ENCODE data around the gene LTBP3.
A peak's percentile ranks its signal among the peaks of the same experiment; 100 is the strongest.

Gene LTBP3

DNA sequence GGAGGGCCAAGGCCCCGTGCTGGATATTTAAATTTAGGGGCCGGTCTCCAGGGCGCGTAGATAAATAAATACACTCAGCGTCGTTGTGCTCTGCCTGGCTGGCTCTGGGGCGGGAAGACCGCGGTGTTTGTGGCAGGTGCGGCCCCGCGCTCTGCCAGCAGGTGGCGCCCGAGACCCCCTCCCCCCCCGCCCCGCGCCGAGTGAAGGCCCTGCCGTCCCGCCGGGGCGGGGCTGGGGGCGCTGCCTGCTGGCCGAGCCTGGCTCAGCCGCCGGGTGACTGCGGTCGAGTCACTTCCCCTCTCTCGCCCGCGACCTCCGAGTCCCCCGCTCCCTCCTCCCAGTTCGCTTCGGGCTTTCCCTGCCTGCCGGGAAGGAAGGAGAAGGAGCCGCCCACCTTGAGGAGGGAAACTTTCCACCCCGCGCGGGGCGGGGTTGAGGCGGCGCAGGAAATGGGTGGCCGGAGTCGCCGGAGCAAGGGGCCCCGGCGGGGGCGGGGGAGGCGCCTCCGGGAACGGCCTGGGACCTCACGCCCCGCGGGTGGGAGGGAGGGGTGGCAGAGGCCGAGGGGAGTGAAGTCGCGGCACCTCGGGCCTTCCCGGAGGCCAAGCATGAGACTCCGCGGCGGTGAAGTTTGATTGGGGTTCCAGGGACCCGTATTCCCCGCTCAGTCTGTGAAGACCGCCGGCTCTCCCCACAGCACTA is 16.1 kb upstream of the LTBP3 start:
- TF ChIP-seq, protein P1, sequence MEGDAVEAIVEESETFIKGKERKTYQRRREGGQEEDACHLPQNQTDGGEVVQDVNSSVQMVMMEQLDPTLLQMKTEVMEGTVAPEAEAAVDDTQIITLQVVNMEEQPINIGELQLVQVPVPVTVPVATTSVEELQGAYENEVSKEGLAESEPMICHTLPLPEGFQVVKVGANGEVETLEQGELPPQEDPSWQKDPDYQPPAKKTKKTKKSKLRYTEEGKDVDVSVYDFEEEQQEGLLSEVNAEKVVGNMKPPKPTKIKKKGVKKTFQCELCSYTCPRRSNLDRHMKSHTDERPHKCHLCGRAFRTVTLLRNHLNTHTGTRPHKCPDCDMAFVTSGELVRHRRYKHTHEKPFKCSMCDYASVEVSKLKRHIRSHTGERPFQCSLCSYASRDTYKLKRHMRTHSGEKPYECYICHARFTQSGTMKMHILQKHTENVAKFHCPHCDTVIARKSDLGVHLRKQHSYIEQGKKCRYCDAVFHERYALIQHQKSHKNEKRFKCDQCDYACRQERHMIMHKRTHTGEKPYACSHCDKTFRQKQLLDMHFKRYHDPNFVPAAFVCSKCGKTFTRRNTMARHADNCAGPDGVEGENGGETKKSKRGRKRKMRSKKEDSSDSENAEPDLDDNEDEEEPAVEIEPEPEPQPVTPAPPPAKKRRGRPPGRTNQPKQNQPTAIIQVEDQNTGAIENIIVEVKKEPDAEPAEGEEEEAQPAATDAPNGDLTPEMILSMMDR (IDR thresholded peaks at IDR 0.05; ENCODE audit: unreplicated experiment in 3 of 3): peak; percentile 98 to 99 (median 99)
- H3K27me3 Mint-ChIP-seq (ENCODE audit: low read depth): peaks cover 3% of the 10 kb centered on the region
- no peaks in the 10 kb centered on the region for H3K36me3 Mint-ChIP-seq (ENCODE audit: low read depth)
- H3K9me3 Mint-ChIP-seq: no peaks in the 10 kb centered on the region
- H3K4me3 Mint-ChIP-seq: peak overlapping the region; percentile 89 to 90 (median 90)
- H3K4me1 Mint-ChIP-seq: peaks cover 64% of the 10 kb centered on the region
- peak overlapping the region; percentile 75 to 83 (median 76) for H3K27ac Mint-ChIP-seq

DNA sequence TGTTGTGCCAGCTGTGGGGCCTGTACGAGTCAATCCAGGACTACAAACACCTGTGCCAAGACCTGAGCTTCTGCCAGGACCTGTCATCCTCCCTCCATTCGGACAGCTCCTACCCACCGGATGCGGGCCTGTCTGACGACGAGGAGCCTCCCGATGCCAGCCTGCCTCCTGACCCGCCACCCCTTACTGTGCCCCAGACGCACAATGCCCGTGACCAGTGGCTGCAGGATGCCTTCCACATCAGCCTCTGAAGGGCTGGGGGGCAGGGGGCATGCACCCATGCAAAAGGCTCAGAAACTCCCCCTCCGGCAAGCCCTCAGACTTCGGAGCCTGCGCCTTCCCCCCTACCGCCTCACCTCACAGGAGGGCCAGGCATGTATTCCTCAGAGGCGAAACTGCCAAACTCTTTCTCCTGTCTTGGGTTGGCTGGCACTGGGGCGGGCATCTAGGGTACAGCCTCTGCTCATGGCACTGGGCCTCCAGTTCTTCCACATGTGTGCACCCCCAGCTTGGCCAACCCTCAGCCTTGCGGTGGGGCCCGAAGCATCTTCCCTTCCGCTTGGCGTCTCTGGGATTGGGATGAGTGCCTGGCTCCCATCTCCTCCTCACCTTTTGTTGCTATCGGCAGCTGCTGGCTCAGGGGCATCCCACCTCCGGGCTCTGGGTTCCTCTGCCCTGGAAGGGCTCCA is 15.4 kb upstream of the LTBP3 start:
- peak overlapping the region; percentile 89 to 90 (median 90) for H3K4me3 Mint-ChIP-seq

DNA sequence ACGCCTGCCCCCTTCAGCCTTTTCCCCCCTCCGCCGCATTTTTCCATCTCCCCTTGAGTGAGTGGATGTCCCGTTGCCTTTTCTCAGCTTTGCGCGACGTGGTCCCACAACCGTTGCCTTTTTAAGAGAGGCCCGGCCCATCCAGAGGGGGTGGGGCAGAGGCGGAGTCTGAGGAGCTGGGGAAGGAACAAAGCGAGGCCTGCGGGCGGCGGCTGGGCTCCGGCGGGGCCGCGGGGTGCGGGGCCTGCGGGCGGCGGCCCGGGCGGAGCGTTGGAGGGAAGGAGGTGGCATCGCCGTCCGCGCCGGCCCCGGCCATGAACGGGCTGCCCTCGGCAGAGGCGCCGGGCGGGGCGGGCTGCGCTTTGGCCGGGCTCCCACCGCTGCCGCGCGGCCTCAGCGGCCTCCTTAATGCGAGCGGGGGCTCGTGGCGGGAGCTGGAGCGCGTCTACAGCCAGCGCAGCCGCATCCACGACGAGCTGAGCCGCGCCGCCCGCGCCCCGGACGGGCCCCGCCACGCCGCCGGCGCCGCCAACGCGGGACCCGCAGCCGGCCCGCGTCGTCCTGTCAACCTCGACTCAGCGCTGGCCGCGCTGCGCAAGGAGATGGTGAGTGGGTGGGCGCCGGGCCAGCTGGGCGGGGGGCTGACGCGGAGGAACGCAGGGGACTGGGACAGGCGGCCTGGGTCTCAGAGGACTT is 14.3 kb upstream of the LTBP3 start, which contains the start of gene FAM89B:
Gene FAM89B (plus strand): TSS at position 183 of the 696 bp plus-strand sequence. CDS start 132 bp downstream, at position 315.
- H3K36me3 Mint-ChIP-seq (ENCODE audit: low read depth): peaks cover 3% of the 10 kb centered on the region
- TF ChIP-seq, protein P1 (IDR thresholded peaks at IDR 0.05; ENCODE audit: unreplicated experiment in 3 of 3): no peak
- H3K9me3 Mint-ChIP-seq: no peaks in the 10 kb centered on the region
- H3K27me3 Mint-ChIP-seq (ENCODE audit: low read depth): peaks cover 3% of the 10 kb centered on the region
- peak within 1 kb of the TSS; percentile 66 to 87 (median 82) for H3K27ac Mint-ChIP-seq
- H3K4me1 Mint-ChIP-seq: peaks cover 65% of the 10 kb centered on the region
- peak within 1 kb of the TSS; percentile 94 to 99 (median 95) for H3K4me3 Mint-ChIP-seq

More for the DNA sequence above, 15.4 kb upstream of the LTBP3 start:
- no peaks in the 10 kb centered on the region for H3K9me3 Mint-ChIP-seq
- H3K4me1 Mint-ChIP-seq: peaks cover 68% of the 10 kb centered on the region
- peaks cover 3% of the 10 kb centered on the region for H3K27me3 Mint-ChIP-seq (ENCODE audit: low read depth)
- peak overlapping the region; percentile 27 to 65 (median 59) for H3K27ac Mint-ChIP-seq
- no peaks in the 10 kb centered on the region for H3K36me3 Mint-ChIP-seq (ENCODE audit: low read depth)
- TF ChIP-seq, protein P1 (IDR thresholded peaks at IDR 0.05; ENCODE audit: unreplicated experiment in 3 of 3): no peak

DNA sequence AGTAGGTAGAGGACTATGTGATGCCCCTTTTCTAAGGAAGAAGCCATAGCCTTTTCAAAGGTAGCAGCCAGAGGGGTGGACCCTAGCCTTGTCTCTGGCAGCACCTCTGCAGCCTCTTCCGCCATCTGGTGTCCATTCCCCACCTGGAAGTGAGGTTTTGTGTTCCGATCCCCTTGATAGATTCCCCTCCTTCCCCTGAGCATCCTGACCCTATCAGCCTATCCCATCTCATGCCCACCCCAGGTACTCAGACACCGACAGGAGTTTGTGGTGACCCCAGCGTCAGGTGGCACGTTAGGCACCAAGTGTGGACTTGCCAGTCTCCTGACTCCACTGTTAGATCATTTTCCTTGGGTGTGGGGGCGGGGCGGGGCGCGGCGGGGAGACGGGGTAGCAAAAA is 13.8 kb upstream of the LTBP3 start:
- peak overlapping the region; percentile 94 to 99 (median 95) for H3K4me3 Mint-ChIP-seq
- peaks cover 64% of the 10 kb centered on the region for H3K4me1 Mint-ChIP-seq
- TF ChIP-seq, protein P1 (IDR thresholded peaks at IDR 0.05; ENCODE audit: unreplicated experiment in 3 of 3): peak; percentile 45 to 48 (median 47)
- H3K36me3 Mint-ChIP-seq (ENCODE audit: low read depth): peaks cover 3% of the 10 kb centered on the region
- no peaks in the 10 kb centered on the region for H3K9me3 Mint-ChIP-seq
- peak overlapping the region; percentile 66 to 87 (median 82) for H3K27ac Mint-ChIP-seq
- H3K27me3 Mint-ChIP-seq (ENCODE audit: low read depth): peaks cover 3% of the 10 kb centered on the region

DNA sequence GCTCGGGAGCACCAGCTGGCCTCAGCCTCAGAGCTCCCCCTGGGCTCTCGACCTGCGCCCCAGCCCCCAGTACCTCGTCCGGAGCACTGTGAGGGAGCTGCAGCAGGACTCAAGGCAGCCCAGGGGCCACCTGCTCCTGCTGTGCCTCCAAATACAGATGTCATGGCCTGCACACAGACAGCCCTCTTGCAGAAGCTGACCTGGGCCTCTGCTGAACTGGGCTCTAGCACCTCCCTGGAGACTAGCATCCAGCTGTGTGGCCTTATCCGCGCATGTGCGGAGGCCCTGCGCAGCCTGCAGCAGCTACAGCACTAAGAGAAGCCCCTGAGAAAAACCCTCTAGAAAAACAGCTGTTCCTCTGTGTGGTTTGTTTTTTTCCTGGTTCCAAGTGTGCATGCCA is 13.3 kb upstream of the LTBP3 start:
- H3K4me1 Mint-ChIP-seq: peaks cover 59% of the 10 kb centered on the region
- TF ChIP-seq, protein P1 (IDR thresholded peaks at IDR 0.05; ENCODE audit: unreplicated experiment in 3 of 3): no peak

More for the DNA sequence above, 13.3 kb upstream of the LTBP3 start:
- H3K36me3 Mint-ChIP-seq (ENCODE audit: low read depth): peaks cover 3% of the 10 kb centered on the region
- H3K9me3 Mint-ChIP-seq: no peaks in the 10 kb centered on the region
- H3K27me3 Mint-ChIP-seq (ENCODE audit: low read depth): peaks cover 3% of the 10 kb centered on the region
- peak overlapping the region; percentile 94 to 99 (median 95) for H3K4me3 Mint-ChIP-seq
- H3K27ac Mint-ChIP-seq: peak overlapping the region; percentile 66 to 87 (median 82)

All from nephron (organoid).